OCI-LY7 (cell line): Measurements from ENCODE around the gene WIPF3.

Experiments
- EZH2phosphoT487 ChIP-seq: fragments of 200-600 bp; sonication (generic); IDR thresholded peaks from 2 replicates; pipeline ENCODE4 v1.6.1; 2018; ENCODE audit warnings: low read depth, borderline replicate concordance, mild to moderate bottlenecking, mixed run types, antibody characterized with exemption, low read length, moderate library complexity, mixed read lengths
- TF ChIP-seq, protein P1 (sequence below): fragments of 200-600 bp; sonication (generic); conservative IDR thresholded peaks from 2 replicates; pipeline ENCODE4 v1.5.1; 2014; ENCODE audit warnings: mild to moderate bottlenecking, antibody characterized with exemption, low read length, moderate library complexity, mixed read lengths

DNA sequence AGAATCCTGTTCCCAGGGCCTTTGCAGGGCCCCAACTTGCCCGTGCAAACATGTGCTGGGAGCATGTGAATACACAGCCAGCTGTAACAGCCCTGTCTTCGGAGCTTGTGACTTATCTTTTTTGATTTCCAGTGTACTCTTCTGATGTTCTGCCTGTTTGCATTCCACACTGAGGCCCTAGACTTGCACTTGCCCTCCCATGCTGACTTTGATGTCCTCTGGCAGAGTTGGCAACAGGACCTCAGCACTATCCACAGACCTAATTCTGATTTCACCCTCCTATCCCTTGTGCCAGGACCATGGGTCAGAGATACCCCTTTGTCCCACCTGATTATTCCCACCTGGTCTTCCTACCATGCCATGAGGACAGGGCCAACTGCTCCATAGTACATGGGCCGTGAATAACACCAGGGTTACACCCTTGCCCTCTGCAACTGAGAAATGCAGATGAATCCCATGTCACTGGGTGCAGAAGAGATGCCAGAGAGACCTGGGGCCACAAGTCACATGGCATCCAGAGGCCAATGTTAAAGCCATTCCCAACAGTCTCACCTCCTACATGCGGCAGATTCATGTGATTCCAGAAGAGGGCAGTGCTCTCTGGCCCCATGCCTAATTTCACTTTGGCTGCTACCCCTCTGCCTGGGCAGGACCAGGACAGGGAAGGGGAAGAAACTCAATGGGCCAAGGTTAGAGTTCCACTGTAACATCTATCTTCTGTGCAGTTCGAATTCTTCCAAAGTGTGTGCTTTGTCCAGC is 140.3 kb downstream of the WIPF3 start:
- TF ChIP-seq, protein P1, sequence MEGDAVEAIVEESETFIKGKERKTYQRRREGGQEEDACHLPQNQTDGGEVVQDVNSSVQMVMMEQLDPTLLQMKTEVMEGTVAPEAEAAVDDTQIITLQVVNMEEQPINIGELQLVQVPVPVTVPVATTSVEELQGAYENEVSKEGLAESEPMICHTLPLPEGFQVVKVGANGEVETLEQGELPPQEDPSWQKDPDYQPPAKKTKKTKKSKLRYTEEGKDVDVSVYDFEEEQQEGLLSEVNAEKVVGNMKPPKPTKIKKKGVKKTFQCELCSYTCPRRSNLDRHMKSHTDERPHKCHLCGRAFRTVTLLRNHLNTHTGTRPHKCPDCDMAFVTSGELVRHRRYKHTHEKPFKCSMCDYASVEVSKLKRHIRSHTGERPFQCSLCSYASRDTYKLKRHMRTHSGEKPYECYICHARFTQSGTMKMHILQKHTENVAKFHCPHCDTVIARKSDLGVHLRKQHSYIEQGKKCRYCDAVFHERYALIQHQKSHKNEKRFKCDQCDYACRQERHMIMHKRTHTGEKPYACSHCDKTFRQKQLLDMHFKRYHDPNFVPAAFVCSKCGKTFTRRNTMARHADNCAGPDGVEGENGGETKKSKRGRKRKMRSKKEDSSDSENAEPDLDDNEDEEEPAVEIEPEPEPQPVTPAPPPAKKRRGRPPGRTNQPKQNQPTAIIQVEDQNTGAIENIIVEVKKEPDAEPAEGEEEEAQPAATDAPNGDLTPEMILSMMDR: peak; percentile 61
- no peak for TF ChIP-seq EZH2phosphoT487
